H1 (cell line): Measurements from ENCODE around the gene HGD. TPM values are rescaled to one million over a fixed set of nuclear protein-coding genes. Genes with fewer than 3 reads are reported as not detected.
"Not testable (repeated sequence)": the region's sequence is repeated elsewhere in the genome, so short reads cannot be mapped to it uniquely, and the experiment has no call there.

ENCODE experiments used
- CTCF ChIA-PET: fragments of 300-600 bp; sonication (Branson Sonifier 250); formaldehyde crosslinking; loops from one replicate; lab custom pipeline; 2021; ENCODE audit not compliant: partially characterized antibody; lab: Charles Lee
- POLR2A ChIA-PET: fragments of 300-600 bp; sonication (Branson Sonifier 250); formaldehyde crosslinking; loops from one replicate; lab custom pipeline; 2021; ENCODE audit warnings: inconsistent platforms; ENCODE audit not compliant: partially characterized antibody; lab: Charles Lee
- DNase-seq, 2 experiments: peaks; one replicate each; pipeline versions ENCODE4 v3.0.0 to v3.0.0-alpha.2; 2010 to 2022; ENCODE audit warnings: low spot score in 2 of 2, low read depth in 1 of 2, mixed read lengths in 1 of 2
- FAIRE-seq: peaks from 2 replicates; lab custom pipeline; 2011; peaks lifted over from hg19 to GRCh38; lab: Jason Lieb, UNC
- H2AFZ ChIP-seq: 2 replicates; pipeline ENCODE4 v1.8.1; 2012; ENCODE audit warnings: low read length, inconsistent platforms
- H2AK5ac ChIP-seq: 2 replicates; pipeline ENCODE4 v1.6.1; 2013; ENCODE audit warnings: low read depth, low read length
- H2BK120ac ChIP-seq: replicated peaks from 2 replicates; pipeline ENCODE3; 2013; ENCODE audit warnings: low read depth, low read length, inconsistent platforms
- H2BK12ac ChIP-seq: 2 replicates; pipeline ENCODE4 v1.6.1; 2013; ENCODE audit warnings: low read depth, low read length
- H2BK15ac ChIP-seq: 2 replicates; pipeline ENCODE4 v1.6.1; 2013; ENCODE audit warnings: low read length
- H2BK20ac ChIP-seq: 2 replicates; pipeline ENCODE4 v1.6.1; 2013; ENCODE audit warnings: low read length
- H2BK5ac ChIP-seq: 2 replicates; pipeline ENCODE4 v1.6.1; 2013; ENCODE audit warnings: low read depth, low read length
- H3K14ac ChIP-seq: 2 replicates; pipeline ENCODE4 v1.6.1; 2013; ENCODE audit warnings: inconsistent platforms; ENCODE audit not compliant: insufficient read length
- H3K18ac ChIP-seq: 2 replicates; pipeline ENCODE4 v1.6.1; 2013; ENCODE audit warnings: low read length; ENCODE audit errors: extremely low read depth
- H3K23ac ChIP-seq: 2 replicates; pipeline ENCODE4 v1.6.1; 2013; ENCODE audit warnings: inconsistent platforms; ENCODE audit not compliant: insufficient read length
- H3K23me2 ChIP-seq: 2 replicates; pipeline ENCODE4 v1.6.1; 2013; ENCODE audit warnings: low read depth, low read length
- H3K27ac ChIP-seq: 2 replicates; pipeline ENCODE4 v1.6.1; 2011; ENCODE audit warnings: low read depth, low read length, inconsistent platforms
- H3K27me3 ChIP-seq, 4 experiments: replicated peaks in 1 of 4; 1 replicate in 1 of 4; 2 replicates in 3 of 4; pipeline versions ENCODE4 v1.6.1 to v1.8.1; 2011 to 2013; ENCODE audit warnings: low read length in 3 of 4, mild to moderate bottlenecking in 3 of 4, inconsistent platforms in 2 of 4, mixed read lengths in 2 of 4, moderate library complexity in 1 of 4; ENCODE audit not compliant: control insufficient read depth in 3 of 4, insufficient read depth in 3 of 4; ENCODE audit errors: extremely low read depth in 1 of 4
- H3K36me3 ChIP-seq, 4 experiments: 2 replicates each; pipeline versions ENCODE4 v1.6.1 to v1.8.1; 2011 to 2013; ENCODE audit warnings: mild to moderate bottlenecking in 4 of 4, low read length in 3 of 4, moderate library complexity in 2 of 4, control low read depth in 1 of 4, inconsistent platforms in 1 of 4; ENCODE audit not compliant: insufficient read depth in 4 of 4, control insufficient read depth in 2 of 4
- H3K4ac ChIP-seq: replicated peaks from 2 replicates; pipeline ENCODE3; 2013; ENCODE audit warnings: low read length, low read depth, mixed read lengths, inconsistent platforms; ENCODE audit not compliant: insufficient read length
- H3K4me1 ChIP-seq, 4 experiments: replicated peaks in 1 of 4; 1 replicate in 1 of 4; 2 replicates in 3 of 4; pipeline versions ENCODE4 v1.6.1 to v1.8.1; 2011 to 2013; ENCODE audit warnings: low read length in 3 of 4, inconsistent platforms in 2 of 4, mixed read lengths in 1 of 4; ENCODE audit not compliant: insufficient read depth in 4 of 4, control insufficient read depth in 3 of 4
- H3K4me2 ChIP-seq, 2 experiments: 2 replicates each; pipeline versions ENCODE4 v1.6.1 to v1.8.1; 2011 to 2013; ENCODE audit warnings: low read depth in 2 of 2, low read length in 2 of 2, control low read depth in 1 of 2, inconsistent platforms in 1 of 2, mild to moderate bottlenecking in 1 of 2; ENCODE audit not compliant: insufficient read depth in 1 of 2
- H3K4me3 ChIP-seq, 4 experiments: fragments of 200-600, 300-600 bp in 1 of 4; sonication (generic), shearing (Covaris generic), sonication (Bioruptor Twin) in 1 of 4; 2 replicates each; pipeline versions ENCODE4 v1.5.1 to v1.8.1; 2011 to 2016; ENCODE audit warnings: low read length in 4 of 4, low read depth in 3 of 4, control low read depth in 2 of 4, inconsistent platforms in 2 of 4, mild to moderate bottlenecking in 2 of 4, mixed read lengths in 1 of 4, moderate library complexity in 1 of 4; ENCODE audit not compliant: insufficient read depth in 2 of 4; ENCODE audit errors: extremely low read depth in 1 of 4
- H3K56ac ChIP-seq: replicated peaks from 2 replicates; pipeline ENCODE3; 2013; ENCODE audit warnings: low read depth, mild to moderate bottlenecking, mixed read lengths, low read length, inconsistent platforms; ENCODE audit not compliant: insufficient read length
- H3K79me1 ChIP-seq: 2 replicates; pipeline ENCODE4 v1.6.1; 2013; ENCODE audit warnings: low read depth, low read length, control low read depth
- H3K79me2 ChIP-seq, 2 experiments: 2 replicates each; pipeline versions ENCODE4 v1.6.1 to v1.8.1; 2012 to 2013; ENCODE audit warnings: low read length in 2 of 2, mild to moderate bottlenecking in 2 of 2, inconsistent platforms in 1 of 2; ENCODE audit not compliant: insufficient read depth in 2 of 2, control insufficient read depth in 1 of 2
- H3K9ac ChIP-seq, 4 experiments: replicated peaks in 1 of 4; 1 replicate in 1 of 4; 2 replicates in 3 of 4; pipeline versions ENCODE4 v1.6.1 to v1.8.1; 2011 to 2013; ENCODE audit warnings: low read depth in 3 of 4, low read length in 3 of 4, control low read depth in 2 of 4, mild to moderate bottlenecking in 2 of 4, moderate library complexity in 2 of 4, inconsistent platforms in 1 of 4; ENCODE audit errors: extremely low read depth in 1 of 4
- H3K9me3 ChIP-seq, 2 experiments: 2 replicates each; pipeline versions ENCODE4 v1.6.1 to v1.8.1; 2012 to 2013; ENCODE audit warnings: mild to moderate bottlenecking in 2 of 2, moderate library complexity in 2 of 2, control low read depth in 1 of 2, inconsistent platforms in 1 of 2, low read depth in 1 of 2, low read length in 1 of 2, mixed read lengths in 1 of 2; ENCODE audit not compliant: insufficient read depth in 2 of 2
- H4K20me1 ChIP-seq, 2 experiments: replicated peaks in 1 of 2; 2 replicates each; pipeline versions ENCODE3 to v1.8.1; 2011 to 2013; ENCODE audit warnings: inconsistent platforms in 2 of 2, low read length in 2 of 2, mild to moderate bottlenecking in 1 of 2; ENCODE audit not compliant: insufficient read depth in 2 of 2, control insufficient read depth in 1 of 2
- H4K5ac ChIP-seq: 2 replicates; pipeline ENCODE4 v1.6.1; 2013; ENCODE audit warnings: low read length, low read depth, mixed read lengths, inconsistent platforms; ENCODE audit not compliant: insufficient read length
- H4K8ac ChIP-seq: 2 replicates; pipeline ENCODE4 v1.8.0; 2013; ENCODE audit warnings: mild to moderate bottlenecking, moderate library complexity, low read length, inconsistent platforms; ENCODE audit not compliant: insufficient read depth; ENCODE audit errors: extremely low read depth
- H4K91ac ChIP-seq: replicated peaks from 2 replicates; pipeline ENCODE3; 2013; ENCODE audit warnings: low read length, mixed read lengths, inconsistent platforms; ENCODE audit not compliant: insufficient read length
- WGBS, 2 experiments: shearing (Covaris generic) in 1 of 2; methylation state at CpG; one replicate each; pipeline versions ENCODE4 v1.1.6 to v1.1.7; 2013 to 2015; ENCODE audit warnings: low lambda C conversion rate in 2 of 2, mixed read lengths in 2 of 2, inconsistent platforms in 1 of 2, low coverage in 1 of 2, missing lambda C conversion rate in 1 of 2; ENCODE audit not compliant: insufficient replicate concordance in 2 of 2, insufficient coverage in 1 of 2, insufficient read length in 1 of 2; ENCODE audit errors: extremely low coverage in 1 of 2, missing lambda C conversion rate in 1 of 2; 5-methylcytosine and 5-hydroxymethylcytosine counted together
- polyA plus RNA-seq, 7 experiments: library from polyadenylated mRNA; depleted of rRNA in 3 of 7; stranded (reverse) in 5 of 7; unstranded in 2 of 7; fragments of >200 nt in 5 of 7; fragments of 200-250 nt in 2 of 7; gene quantifications; 1 replicate in 5 of 7; 2 replicates in 1 of 7; 4 replicates in 1 of 7; pipeline versions ENCODE4 v1.2.1 to v1.2.3, GENCODE V29; 2011 to 2013; ENCODE audit warnings: missing spikeins in 2 of 7, mixed read lengths in 2 of 7
- total RNA-seq: library from RNA; stranded (reverse); fragmentation: NEBNext Ultra II Directional; extraction: Animal tissue kit (Norgen Biotek cat#: 25700); gene quantifications from 2 replicates; pipeline ENCODE4 v1.2.1, GENCODE V29; 2021

Gene HGD
- total and polyA plus RNA-seq, 2 of the 8 experiments (the other 6 are each of a cell fraction or from before 2014, with no cell fraction given) = 0.11 TPM; not detected in 1

DNA sequence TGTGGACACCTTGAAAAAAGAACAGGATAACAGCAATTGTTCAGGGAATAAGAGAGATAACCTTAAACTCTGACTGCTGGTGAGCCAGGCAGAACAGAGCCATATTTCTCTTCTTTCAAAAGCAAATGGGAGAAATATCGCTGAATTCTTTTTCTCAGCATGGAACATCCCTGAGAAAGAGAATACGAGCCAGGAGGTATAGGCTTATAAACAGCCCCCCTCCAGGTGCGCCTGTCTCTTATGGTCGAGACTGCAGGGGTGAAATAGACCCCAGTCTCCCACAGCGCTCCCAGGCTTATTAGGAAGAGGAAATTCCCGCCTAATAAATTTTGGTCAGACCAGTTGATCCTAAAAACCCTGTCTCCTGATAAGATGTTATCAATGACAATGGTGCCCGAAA lies 4.8 kb downstream of the HGD start:
- H3K9me3 ChIP-seq, H3K79me2 ChIP-seq, H4K20me1 ChIP-seq, H2BK20ac ChIP-seq, H3K27ac ChIP-seq, H3K9ac ChIP-seq, H3K79me1 ChIP-seq, H2AK5ac ChIP-seq, H2BK5ac ChIP-seq, H3K4me3 ChIP-seq, H2BK120ac ChIP-seq, H3K14ac ChIP-seq, DNase-seq, POLR2A ChIA-PET, H3K23me2 ChIP-seq, FAIRE-seq, H4K8ac ChIP-seq, H3K56ac ChIP-seq, H2AFZ ChIP-seq, H2BK15ac ChIP-seq, H4K91ac ChIP-seq, H3K36me3 ChIP-seq, H3K4me2 ChIP-seq, H2BK12ac ChIP-seq, H3K18ac ChIP-seq, CTCF ChIA-PET, H3K4ac ChIP-seq, H3K27me3 ChIP-seq, H4K5ac ChIP-seq, H3K23ac ChIP-seq: not testable (repeated sequence)
- peaks cover 2 to 26% (median 3%) of the 10 kb centered on the region in 4 experiments; a peak in 6 of 7 replicates for H3K4me1 ChIP-seq
- 22% methylated on average over 7 of the region's 7 CpGs; no CpG with 5 or more reads in 1 of the 2 experiments for WGBS, 2 experiments
